Activated B cell treated with CpG ODN at 0.5 μM for 24 hours (primary cell): ENCODE data around the gene ORM1. TPM values are rescaled to one million over a fixed set of nuclear protein-coding genes. Genes with fewer than 3 reads are reported as not detected.

ENCODE experiments used
- ATAC-seq: fragments of 200-7000 bp; cut with Tn5 transposase; one replicate; pipeline ENCODE4 v1.10.0; 2021; ENCODE audit warnings: low read depth, mild to moderate bottlenecking, moderate library complexity
- CTCF ChIA-PET: fragments of 350-600 bp; sonication (Branson Sonifier 250); formaldehyde crosslinking; loops from one replicate; lab custom pipeline; 2021; ENCODE audit warnings: antibody characterized with exemption; lab: Charles Lee
- POLR2A ChIA-PET: fragments of 350-600 bp; sonication (Branson Sonifier 250); formaldehyde crosslinking; loops from one replicate; lab custom pipeline; 2021; ENCODE audit warnings: antibody characterized with exemption; lab: Charles Lee
- DNase-seq: peaks from one replicate; pipeline ENCODE4 v3.0.0; 2022
- H3K27ac Mint-ChIP-seq: one replicate; pipeline ENCODE4 v1.8.0; 2020; ENCODE audit warnings: mixed read lengths
- H3K27me3 Mint-ChIP-seq: one replicate; pipeline ENCODE4 v1.8.0; 2021; ENCODE audit warnings: mixed read lengths
- H3K36me3 Mint-ChIP-seq: one replicate; pipeline ENCODE4 v1.8.0; 2021; ENCODE audit warnings: low read depth, mixed read lengths
- H3K4me1 Mint-ChIP-seq: one replicate; pipeline ENCODE4 v1.8.0; 2021; ENCODE audit warnings: mixed read lengths
- H3K4me3 Mint-ChIP-seq: one replicate; pipeline ENCODE4 v1.8.0; 2020; ENCODE audit warnings: mild to moderate bottlenecking, mixed read lengths
- H3K9me3 Mint-ChIP-seq: one replicate; pipeline ENCODE4 v1.8.0; 2020; ENCODE audit warnings: mixed read lengths
- CTCF ChIP-seq: fragments of 200-600 bp; IDR thresholded peaks from one replicate; pipeline ENCODE4 v1.8.0; 2022; ENCODE audit warnings: antibody characterized with exemption, mild to moderate bottlenecking
- intact Hi-C: fragments of 100-400 bp; cut with micrococcal nuclease; formaldehyde crosslinking; loops from one replicate; pipeline ENCODE4 v1.15.1; 2024
- total RNA-seq: library from RNA; stranded (reverse); gene quantifications from 2 replicates; pipeline ENCODE4 v1.2.3, GENCODE V29; 2022

ORM1 gene
- total RNA-seq, 1 donor from 2014 or later = not detected

DNA sequence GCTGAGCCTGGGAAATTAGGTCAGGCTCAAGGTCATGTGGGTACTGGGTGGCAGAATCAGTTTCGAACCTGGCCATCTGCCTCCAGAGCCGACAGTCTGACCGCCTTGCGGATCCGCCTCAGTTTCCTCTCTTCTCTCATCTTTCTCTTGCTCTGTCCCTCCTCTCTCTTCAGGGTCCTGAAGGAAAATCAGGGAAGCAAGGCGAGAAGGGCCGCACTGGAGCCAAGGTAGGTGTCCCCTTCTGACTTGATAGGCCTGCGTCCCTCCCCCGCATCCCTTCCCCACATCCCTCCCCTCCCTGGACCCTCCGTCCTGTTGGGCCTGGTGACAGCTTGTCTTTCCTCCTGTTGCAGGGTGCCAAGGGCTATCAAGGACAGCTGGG lies 40.8 kb upstream of the ORM1 start:
- Mint-ChIP-seq H3K9me3 (no peaks in the 10 kb centered on the region), H3K36me3 (no peaks in the 10 kb centered on the region), H3K4me1 (no peaks in the 10 kb centered on the region), H3K27me3 (peaks cover 1% of the 10 kb centered on the region), H3K27ac (no peak overlapping the region), H3K4me3 (no peak overlapping the region)
- ATAC-seq = no peak
- TF ChIP-seq CTCF = no peak
- intact Hi-C loops = no loop called here
- CTCF ChIA-PET = interaction anchor here (0.8 kb wide), 1 partner anchor 9 kb away, joined by 3 read pairs; no protein-coding TSS in a partner anchor
- POLR2A ChIA-PET = no interaction called here
- DNase-seq = no peak

- H3K4me3 Mint-ChIP-seq = no peak overlapping the region
- TF ChIP-seq CTCF = no peak
- ATAC-seq = no peak
- intact Hi-C loops = no loop called here
- CTCF ChIA-PET = interaction anchor here (0.8 kb wide), 1 partner anchor 8 kb away, joined by 3 read pairs; no protein-coding TSS in a partner anchor
- no peaks in the 10 kb centered on the region for H3K9me3 Mint-ChIP-seq
- H3K27ac Mint-ChIP-seq = no peak overlapping the region
- no peaks in the 10 kb centered on the region for H3K36me3 Mint-ChIP-seq
- POLR2A ChIA-PET = no interaction called here
- DNase-seq = no peak
- H3K27me3 Mint-ChIP-seq = peaks cover 1% of the 10 kb centered on the region
- H3K4me1 Mint-ChIP-seq = no peaks in the 10 kb centered on the region
These were observed 40.4 kb upstream of the ORM1 start for GRCh38 chr9:114282507-114282906.

- intact Hi-C loops = no loop called here
- CTCF ChIA-PET = interaction anchor here (0.8 kb wide), 1 partner anchor 8 kb away, joined by 3 read pairs; no protein-coding TSS in a partner anchor
- POLR2A ChIA-PET = no interaction called here
- Mint-ChIP-seq H3K27ac (no peak overlapping the region), H3K4me1 (no peaks in the 10 kb centered on the region), H3K36me3 (no peaks in the 10 kb centered on the region), H3K4me3 (no peak overlapping the region), H3K9me3 (no peaks in the 10 kb centered on the region), H3K27me3 (peaks cover 1% of the 10 kb centered on the region)
- TF ChIP-seq CTCF = no peak
- ATAC-seq (no peak), DNase-seq (no peak)
These were observed 40.0 kb upstream of the ORM1 start for GRCh38 chr9:114282926-114283325.

GRCh38 chr9:114283551-114284111 lies 39.3 kb upstream of the ORM1 start:
- Mint-ChIP-seq H3K27ac (no peak overlapping the region), H3K9me3 (no peaks in the 10 kb centered on the region), H3K36me3 (no peaks in the 10 kb centered on the region), H3K27me3 (peaks cover 1% of the 10 kb centered on the region), H3K4me1 (no peaks in the 10 kb centered on the region), H3K4me3 (no peak overlapping the region)
- ATAC-seq = no peak
- POLR2A ChIA-PET = no interaction called here
- DNase-seq = no peak
- TF ChIP-seq CTCF = no peak
- intact Hi-C loops = no loop called here
- CTCF ChIA-PET = interaction anchor here (0.5 kb wide), 1 partner anchor 39 kb away, joined by 3 read pairs; no protein-coding TSS in a partner anchor

DNA sequence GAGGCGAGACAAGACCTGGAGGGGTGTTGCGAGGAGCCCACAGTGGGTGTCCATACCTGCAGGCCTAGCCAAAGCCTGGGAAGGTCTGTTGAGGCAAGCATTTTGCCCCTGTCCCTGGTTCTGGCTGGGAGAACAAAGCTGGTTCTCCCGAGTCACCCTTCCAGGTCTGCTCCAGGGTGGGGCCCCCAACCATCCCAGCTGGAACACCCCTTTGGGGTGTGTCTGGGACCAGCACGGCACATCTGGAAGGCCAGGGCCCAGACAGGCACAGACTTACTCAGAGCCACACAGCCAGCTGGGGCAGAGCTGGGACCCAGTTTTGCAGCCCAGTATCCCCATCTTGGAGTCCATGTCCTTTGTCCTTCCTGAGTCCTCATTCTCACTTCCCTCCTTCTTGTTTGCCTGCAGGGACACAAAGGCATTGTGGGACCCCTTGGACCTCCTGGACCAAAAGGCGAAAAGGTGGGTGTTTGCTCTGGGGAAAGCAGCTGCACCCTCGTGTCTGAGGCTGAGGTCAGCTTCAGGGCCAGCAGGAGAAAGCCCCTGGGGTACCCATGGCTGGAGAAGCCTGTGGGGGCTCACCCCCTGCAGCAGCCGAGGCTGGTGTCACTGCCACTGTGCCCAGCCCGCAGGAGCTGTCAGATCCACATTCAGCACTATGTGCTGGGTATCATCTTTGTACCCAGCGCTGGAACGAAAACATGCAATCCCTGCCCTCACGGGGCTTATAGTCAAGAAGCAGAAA lies 38.4 kb upstream of the ORM1 start:
- H3K9me3 Mint-ChIP-seq = no peaks in the 10 kb centered on the region
- peaks cover 1% of the 10 kb centered on the region for H3K27me3 Mint-ChIP-seq
- intact Hi-C loops = no loop called here

More for the DNA sequence above, 38.4 kb upstream of the ORM1 start:
- H3K4me1 Mint-ChIP-seq = no peaks in the 10 kb centered on the region
- DNase-seq = no peak
- H3K36me3 Mint-ChIP-seq = no peaks in the 10 kb centered on the region
- no peak for ATAC-seq
- TF ChIP-seq CTCF = no peak
- CTCF ChIA-PET = interaction anchor here (0.5 kb wide), 1 partner anchor 144 kb away, joined by 3 read pairs; no protein-coding TSS in a partner anchor
- H3K27ac Mint-ChIP-seq = no peak overlapping the region
- H3K4me3 Mint-ChIP-seq = no peak overlapping the region
- POLR2A ChIA-PET = no interaction called here
